GM19025 (cell line): ENCODE measurements around the gene LURAP1L.
A peak's percentile ranks its signal among the peaks of the same experiment; 100 is the strongest.

Experiments
- ATAC-seq: cut with Tn5 transposase; IDR thresholded peaks from one replicate; pipeline ENCODE4 v1.9.1; 2021; ENCODE audit warnings: mild to moderate bottlenecking, low read depth, moderate library complexity; ENCODE audit not compliant: unreplicated experiment

The LURAP1L gene

DNA sequence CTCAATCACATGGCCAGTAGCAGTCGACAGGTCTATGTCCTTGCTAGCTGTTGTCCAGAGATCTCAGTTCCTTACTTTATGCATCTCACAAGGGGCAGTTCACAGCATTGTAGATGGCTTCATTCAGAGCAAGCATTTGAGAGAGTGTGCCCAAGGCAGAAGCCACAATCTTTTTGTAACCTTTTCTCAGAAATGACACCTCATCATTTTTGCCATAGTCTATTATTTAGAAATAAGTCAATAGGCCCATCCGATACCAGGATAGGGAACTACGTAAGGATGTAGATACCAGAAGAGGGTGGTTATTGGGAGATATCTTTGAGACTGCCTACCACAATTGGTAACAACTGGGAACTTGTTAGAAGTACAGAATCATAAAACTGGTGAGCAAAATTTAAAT is 37.1 kb downstream of the LURAP1L start:
- no peak for ATAC-seq

DNA sequence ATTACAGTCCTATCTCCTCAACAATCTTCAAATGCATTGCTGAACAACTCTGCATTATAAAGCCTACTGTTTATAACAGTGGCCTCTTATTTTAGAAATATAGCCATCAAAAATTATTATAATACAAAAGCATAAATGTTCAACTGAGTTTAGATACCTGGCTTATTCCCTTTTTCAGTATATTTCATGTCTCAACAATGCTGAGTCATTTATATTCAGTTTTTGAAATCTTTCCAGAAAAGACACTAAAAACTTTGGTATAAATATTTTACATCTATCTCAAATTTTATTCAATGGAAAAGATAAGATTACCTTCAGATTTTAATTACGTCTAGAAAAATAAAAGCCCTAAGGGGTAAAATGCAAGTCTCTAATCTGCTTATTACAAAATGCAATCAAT is 37.9 kb downstream of the LURAP1L start:
- no peak for ATAC-seq

DNA sequence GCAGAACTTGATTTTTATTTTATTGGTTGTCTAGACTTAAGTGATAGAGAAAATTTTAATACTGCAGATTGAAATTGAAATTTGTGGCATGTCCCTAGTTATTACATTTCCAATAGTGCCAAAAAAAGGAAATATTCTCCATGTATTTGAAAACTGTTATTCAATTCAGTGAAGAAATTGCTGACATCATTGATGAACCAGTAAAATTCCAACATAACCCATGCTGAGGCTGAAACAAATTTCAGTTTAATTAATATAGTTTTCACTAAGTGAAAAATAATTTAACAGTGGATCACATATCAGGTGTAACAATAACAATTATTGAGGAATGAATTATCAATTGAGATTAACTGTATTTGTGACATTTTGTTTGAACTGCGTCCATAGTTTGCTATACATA is 38.7 kb downstream of the LURAP1L start:
- no peak for ATAC-seq

DNA sequence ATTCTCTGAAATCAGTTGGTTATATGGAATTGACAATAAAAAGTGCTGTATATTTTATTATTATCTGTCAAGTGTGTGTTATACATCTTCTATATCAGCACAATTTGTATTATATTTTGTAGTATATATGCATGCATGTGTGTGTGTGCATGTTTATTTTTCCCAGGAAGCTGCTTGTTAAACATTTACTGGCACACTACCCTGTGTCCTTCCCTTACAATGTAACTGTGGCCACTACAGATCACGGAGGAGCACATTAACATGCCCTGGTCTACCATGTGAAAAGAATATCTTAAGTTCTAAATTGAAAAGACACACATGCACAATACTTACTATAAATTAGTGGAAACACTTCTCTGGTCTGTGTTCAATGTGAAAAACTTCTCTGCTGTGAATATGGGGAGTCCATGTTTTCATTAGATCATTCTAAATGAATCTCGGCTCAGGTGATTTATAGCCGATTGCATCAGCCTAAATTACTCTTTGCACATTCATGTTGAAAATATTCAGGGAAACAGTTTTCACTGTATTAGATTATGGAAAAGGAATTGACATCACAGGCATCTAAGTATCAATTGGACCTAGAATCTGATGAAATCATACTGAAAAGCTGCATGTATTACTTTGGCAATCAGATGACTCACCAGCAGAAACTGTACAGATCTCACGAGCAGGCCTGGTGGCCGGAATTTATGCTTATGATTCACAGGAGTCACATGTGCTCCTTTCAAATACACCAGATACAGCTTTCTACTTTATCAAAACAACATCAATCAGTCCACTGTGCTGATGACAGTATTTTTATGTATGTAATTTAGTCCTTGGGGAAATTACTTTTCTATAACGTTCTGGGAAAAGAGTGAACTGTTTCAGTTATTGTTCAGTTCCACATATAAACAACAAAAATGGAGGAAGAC is 39.4 kb downstream of the LURAP1L start:
- ATAC-seq, result no peak

DNA sequence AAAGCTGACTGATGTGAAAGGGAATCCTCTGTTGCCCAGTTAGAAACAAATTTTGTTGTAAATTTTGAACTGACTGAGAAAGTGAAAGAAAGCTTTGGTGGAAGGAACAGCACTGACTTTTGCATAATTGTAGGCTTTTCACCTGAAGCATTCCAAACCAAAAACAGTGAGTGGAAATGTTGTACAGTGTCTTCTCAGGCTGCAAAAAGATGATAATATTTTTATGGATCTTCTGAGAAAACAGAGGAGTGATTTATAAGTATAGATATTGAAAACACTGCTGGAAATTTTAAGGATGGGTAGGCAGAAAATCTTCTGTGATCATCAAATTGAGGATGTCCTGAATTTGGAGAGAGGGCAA is 40.0 kb downstream of the LURAP1L start:
- no peak for ATAC-seq

DNA sequence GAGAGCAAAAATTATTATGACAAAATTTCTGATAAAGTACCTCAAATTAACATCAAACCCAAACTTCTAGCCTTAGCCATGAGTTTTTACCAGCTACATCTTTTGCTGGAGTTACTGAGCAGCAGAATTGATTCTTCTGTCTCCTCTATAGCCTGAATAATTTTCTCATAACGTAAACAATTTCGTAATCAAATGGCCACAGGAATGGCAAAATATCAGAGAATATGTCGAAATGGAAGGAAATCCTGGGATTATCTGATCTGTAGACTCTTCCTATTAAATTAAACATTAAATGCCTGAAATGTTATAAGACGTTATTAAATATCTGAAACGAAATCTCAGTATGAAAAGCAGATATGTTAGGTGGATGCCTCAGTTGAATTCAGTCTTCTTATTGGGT is 41.1 kb downstream of the LURAP1L start:
- ATAC-seq, result no peak

DNA sequence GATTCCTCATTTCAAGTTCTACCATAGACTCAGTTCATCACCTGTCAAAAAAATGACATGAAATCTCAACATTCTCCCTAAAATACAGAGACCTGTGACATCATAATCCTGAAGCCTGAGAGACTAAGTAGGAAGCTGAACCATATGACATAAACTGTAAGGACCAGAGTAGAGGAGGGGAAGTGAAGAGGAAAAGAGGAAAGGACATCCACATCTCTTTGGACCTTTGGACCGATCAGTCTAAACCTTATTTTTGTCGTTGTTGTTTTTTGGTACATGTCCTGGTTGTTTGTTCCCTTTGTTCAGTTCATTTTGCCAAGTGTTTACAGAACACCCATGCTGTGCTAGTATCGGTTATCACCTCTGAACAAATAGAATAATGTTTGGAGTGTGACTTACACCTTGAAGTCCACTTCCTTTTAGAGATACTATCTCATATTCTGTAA is 41.9 kb downstream of the LURAP1L start:
- ATAC-seq, result no peak

DNA sequence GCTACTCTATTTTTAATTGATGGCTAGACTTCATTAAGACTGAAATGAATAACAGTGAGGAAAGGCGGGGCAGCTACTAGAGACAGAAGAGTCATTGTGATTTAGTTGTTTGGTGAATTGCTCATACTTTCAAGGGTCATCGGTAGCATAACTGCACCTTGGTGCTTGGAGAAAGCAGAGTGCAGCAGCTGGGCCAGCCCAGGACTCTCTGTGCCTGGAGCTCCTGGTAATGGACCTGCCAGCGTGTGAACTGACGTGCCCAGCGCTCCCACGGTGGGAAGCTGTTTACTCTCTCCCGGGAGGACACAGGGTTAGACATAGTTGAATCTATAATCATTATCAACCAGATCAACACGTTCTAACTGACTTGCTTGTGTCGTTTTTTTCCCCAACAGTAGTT is 42.9 kb downstream of the LURAP1L start:
- ATAC-seq, result no peak

DNA sequence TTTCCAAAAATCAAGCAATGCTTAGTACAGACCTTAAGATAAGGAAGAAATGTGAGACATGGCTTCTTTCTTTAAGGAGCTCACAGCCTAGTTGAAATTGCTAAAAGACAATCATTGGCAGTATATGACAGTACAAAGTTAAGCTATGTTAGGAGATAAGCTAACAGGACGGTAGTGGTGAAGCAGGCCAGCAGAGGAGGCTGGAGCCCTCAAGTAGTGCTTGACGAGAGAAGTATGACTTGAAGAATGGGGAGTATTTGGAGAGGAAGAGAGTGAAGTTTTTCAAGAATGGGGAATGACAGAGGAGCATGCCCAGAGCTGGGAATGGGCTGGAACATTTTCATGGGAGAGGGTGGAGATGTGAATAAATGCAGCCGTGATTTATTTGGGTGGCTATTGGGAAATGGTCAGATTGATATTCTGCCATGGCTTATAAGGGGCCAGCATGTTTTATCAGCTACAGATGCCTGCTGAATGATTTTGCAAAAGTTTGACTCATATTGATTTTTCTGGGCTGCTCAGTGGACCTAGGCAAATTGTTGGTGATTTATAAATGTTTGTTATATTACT is 43.7 kb downstream of the LURAP1L start:
- ATAC-seq, result no peak

DNA sequence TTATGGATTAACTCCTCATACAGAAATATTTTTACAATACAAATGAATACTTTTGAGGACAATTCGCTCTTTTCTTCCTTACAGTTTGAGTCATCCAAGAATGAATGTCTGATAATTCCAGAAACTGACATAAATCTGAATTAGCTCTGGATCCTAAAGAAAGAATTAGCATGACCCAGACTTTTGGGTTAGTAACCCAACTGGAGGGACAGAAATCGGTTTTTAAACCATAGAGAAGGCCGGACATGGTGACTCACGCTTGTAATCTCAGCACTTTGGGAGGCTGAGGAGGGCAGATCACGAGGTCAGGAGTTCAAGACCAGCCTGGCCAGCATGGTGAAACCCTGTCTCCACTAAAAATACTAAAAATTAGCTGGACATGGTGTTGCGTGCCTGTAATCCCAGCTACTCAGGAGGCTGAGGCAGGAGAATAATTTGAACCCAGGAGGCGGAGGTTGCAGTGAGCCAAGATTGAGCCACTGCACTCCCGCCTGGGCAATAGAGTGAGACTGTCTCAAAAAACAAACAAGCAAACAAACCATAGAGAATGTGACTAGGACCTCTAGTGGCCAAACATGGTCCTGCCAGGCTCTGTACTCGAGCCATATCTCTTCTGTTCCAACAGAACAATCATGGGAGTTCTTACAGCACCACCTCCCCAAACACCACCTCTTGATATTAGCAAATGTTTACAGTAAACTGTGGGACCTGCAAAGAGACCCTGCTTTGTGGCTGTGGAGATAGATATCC is 44.8 kb downstream of the LURAP1L start:
- peak; percentile 74 for ATAC-seq

DNA sequence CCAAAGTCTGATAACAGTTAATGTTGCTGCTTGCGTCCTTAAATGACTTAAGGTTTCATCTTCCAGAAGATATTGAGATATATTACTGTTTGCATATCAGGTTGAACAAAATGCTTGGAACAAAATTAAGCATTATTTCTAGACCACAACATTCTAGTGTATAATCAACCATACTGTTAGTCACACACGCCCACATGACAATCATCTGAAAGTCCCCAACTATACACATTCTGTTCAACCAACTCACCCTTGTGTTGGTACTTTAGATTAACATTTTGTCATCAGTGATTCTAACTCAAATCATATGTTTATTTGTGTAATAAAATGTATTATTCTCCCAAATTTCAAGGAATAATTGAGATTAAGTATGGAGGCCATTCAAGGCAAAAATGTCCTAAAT is 47.3 kb downstream of the LURAP1L start:
- ATAC-seq, result no peak

DNA sequence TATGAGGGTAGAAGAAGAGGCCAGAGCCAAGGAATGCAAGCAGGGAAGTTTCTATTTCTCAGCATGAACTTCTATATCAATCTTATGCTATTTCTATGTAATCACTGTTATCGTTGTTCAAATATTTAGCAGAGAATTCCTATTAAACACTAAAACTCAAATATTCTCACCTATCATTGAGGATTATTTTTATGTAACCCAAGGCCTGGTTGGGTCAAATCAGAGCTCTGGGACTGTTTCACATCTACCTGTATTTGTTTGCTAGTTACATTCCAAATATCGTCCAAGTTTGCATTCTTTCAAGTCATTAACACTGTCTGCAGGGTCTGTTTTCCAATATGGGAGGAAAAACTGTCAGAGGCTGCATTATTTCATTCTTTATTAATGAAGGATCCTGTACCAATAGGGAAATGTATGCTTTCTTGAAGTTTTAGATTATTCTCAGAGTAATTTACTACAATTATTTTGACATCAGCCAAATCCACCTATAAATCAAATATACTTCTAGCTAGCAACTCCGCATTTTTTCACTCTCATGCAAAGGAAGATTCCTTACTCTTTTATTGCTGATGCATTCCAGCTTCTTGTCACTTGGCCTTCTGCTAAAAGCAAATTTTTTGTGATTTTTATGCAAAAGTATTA is 52.2 kb downstream of the LURAP1L start:
- no peak for ATAC-seq

DNA sequence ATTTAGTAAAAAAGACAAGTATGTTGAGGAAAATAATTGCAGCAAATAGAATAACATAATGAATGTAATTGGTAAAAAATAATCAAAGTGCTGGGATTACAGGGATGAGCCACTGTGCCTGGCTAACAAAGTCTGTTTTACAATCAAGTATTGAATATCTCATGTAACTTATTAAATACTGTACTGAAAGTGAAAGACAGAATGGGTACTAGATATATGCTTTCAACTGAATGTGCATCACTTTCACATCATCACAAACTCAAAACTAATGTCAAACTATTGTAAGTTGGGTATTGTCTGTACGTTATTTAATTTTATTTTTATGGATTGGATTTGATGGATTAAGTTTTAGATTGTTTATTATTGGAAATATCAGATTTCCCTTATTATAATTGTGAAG is 58.9 kb downstream of the LURAP1L start:
- ATAC-seq, result no peak

DNA sequence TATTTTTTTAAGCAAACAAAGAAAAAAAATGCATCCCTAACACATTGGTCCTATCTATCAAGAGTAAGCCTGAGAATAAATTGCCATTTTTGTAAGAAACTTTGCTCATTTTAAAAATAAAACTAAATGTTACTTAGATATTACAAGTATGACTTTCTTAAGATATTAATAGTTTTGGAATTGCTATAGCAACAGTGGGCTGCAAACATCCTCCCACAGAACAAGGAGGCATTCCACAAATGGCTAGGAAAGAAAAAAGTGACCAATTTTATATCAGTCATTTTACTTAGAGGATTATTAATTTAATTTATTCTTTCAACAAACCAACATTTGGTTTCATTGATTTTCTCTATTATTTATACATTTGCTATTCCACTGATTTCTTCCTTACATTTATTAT is 63.7 kb downstream of the LURAP1L start:
- no peak for ATAC-seq

DNA sequence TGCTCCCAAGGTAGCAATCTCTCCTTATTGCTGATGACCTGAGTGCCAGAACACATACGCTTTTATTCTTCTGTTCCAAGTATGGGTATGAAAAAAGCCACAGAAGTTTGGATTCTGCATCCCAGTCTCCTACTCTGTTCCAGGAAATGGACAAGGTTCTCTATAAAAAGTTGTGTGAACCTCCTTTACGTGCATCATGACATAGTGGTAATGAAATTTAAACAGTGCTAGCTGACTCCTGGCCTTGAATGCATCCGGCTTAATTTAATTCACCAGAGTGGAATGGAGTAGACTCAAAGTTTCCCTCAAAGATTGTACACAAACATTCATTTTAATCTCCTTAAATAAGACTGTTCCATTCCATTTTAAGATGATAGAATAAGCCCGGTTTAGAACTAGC is 68.9 kb downstream of the LURAP1L start:
- ATAC-seq, result no peak

DNA sequence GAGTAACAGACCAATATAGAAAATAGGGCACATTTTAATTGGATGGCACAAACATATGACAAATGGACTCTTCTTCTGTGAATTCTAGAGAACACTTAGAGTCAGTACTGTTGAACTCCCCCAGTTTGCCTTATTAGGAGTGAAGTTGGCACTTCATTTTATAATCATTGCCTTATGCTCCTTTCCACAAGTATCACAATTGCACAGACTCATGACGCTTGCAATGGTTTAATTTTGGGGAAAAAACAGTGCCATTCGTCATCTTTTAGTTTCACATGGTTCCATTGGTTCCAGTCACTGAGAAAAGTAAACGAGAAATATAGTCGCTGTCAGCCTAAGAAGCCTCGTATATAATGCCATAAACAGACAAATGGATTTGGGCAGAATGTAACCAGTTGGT is 71.2 kb downstream of the LURAP1L start:
- ATAC-seq, result no peak

DNA sequence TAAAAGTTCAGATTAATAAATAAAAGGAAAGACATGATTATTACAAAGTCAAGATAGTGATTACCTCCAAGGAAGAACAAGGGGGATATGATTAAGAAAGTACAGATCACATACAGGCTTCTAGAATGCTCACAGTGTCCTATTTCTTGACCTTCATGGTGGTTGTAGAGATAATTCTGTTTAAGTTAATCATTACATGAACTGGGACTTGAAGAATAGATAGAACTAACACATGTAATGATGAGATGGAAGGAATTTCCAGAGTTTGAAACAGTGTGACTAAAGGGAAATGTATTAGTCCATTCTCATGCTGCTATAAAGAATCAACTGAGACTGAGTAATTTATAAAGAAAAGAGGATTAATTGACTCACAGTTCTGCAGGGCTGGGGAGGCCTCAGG is 72.7 kb downstream of the LURAP1L start:
- ATAC-seq, result no peak

DNA sequence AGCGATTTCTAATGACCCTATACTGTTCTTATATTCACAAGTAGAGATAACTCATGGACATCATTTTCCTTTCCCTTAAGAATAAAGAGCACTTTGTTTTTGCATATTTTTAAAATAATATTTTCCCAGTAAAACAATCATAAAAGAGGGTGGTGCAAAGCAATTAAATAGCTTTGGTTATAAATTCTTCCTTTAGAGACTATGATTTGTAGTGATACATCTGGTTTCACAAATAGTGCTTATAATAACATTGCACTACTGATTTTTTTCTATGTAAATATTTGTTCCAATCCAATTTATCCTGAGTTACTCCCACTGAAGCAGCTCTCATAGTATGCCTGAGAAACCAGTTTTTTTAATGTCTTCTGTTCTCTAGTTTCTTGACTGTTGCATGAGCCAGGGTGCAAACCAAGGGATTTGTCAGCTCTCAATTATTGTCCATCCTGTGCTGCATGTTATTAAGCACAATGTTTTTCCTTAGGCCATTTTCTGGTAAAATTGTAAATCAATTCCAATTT is 74.7 kb downstream of the LURAP1L start:
- no peak for ATAC-seq

DNA sequence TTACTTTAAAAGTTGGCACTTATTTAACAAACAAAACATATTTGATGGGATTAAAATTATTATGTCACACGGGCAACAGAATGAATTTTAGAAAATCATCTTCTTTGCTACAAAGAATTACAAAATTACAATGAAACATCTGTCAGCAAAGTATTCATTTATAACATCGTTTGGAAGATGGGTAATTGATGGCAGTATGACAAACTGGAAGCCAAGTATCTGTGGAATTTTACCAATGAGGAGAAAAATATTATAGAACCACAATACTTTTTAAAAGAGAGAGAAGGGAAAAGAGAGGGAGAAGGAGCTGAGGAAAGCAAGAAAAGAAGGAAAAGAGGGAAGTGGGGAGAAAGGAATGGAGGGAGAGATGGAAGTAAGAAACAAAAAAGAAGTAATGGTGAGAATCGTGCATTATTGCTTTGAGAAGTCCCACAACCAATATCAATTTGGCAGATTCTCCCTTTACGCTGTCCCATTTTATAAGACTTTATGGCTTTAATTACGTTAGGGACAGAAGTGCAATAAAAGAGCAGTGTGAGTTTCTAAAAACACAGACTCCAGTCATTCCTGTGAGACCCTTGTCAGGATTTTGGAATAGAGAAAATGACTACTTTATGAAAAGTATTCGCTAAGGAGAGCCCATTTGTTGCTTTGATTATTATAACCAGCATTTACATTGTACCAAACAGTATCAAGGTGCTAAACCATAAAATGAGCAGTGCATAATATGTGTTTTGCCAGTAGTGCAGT is 76.7 kb downstream of the LURAP1L start:
- no peak for ATAC-seq

DNA sequence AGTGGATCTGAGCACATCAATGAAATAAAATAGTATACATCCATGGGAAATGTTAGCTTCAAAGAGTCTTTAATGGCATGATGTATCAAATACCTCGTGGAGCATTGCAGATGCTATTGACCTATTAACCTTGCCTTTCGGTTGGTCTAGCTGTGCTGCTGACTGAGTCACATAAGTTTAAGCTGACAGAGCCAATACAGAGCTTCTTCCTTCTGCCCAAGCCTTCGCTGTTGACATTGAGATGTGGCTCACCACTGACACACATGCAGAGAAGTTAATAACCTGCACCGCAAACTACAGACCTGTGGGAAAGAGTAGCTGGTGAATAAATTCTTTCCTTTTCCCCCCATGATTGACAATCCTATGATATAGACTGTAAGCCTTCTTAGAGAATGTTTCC is 78.2 kb downstream of the LURAP1L start:
- no peak for ATAC-seq
